Upper lobe of right lung (tissue), 1 donor: ENCODE data around the gene ALKBH7. TPM values are rescaled to one million over a fixed set of nuclear protein-coding genes. Genes with fewer than 3 reads are reported as not detected.

Experiments
- ATAC-seq: fragments of 200-7000 bp; cut with Tn5 transposase; one replicate; pipeline ENCODE4 v1.9.1; 2020; ENCODE audit warnings: mild to moderate bottlenecking, moderate library complexity
- DNase-seq: peaks from one replicate; pipeline ENCODE4 v3.0.0-alpha.2; 2020
- H3K27ac ChIP-seq: fragments of 200-600 bp; one replicate; pipeline ENCODE4 v1.8.0; 2022
- H3K27me3 ChIP-seq: fragments of 200-600 bp; one replicate; pipeline ENCODE4 v1.8.0; 2022; ENCODE audit warnings: mild to moderate bottlenecking
- H3K36me3 ChIP-seq: fragments of 200-600 bp; one replicate; pipeline ENCODE4 v1.8.0; 2022
- H3K4me1 ChIP-seq: fragments of 200-600 bp; one replicate; pipeline ENCODE4 v1.8.0; 2022
- H3K4me3 ChIP-seq: fragments of 200-600 bp; one replicate; pipeline ENCODE4 v1.8.0; 2022; ENCODE audit warnings: mild to moderate bottlenecking
- H3K9me3 ChIP-seq: fragments of 200-600 bp; one replicate; pipeline ENCODE4 v1.8.0; 2022
- CTCF ChIP-seq: fragments of 200-600 bp; IDR thresholded peaks from one replicate; pipeline ENCODE4 v1.8.0; 2022; ENCODE audit warnings: antibody characterized with exemption
- intact Hi-C: fragments of 100-400 bp; cut with DNase I; formaldehyde crosslinking; loops from one replicate; pipeline ENCODE4 v1.11.0; 2022
- total RNA-seq: library from RNA; stranded (reverse); fragmentation: NEBNext Ultra II Directional; extraction: Animal tissue kit (Norgen Biotek cat#: 25700); gene quantifications from one replicate; pipeline ENCODE4 v1.2.1, GENCODE V29; 2021
- donor health status: DM: no; HTN: yes; CAD: no; lungs with severe emphysema.

The ALKBH7 gene
- total RNA-seq, 1 donor from 2014 or later = 57.2 TPM

DNA sequence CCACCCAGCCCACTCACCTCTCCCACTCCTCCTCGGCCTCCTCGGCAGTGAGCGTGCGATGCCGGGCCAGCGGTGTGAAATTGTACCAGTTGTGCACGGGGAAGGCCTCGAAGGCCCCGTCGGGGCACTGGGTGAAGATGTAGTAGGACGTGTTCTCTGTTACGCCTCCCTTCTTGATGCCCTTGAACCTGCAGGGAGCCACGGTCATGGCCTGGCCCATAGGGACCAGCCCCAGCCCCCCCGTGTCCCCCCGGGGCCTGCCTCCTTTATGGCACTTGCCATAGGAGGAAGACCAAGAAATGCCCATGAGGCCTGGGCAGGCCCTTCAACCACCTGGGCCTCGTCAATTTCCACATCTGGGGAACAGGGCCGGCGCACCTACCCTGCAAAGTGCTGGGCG is 14.8 kb downstream of the ALKBH7 start:
- intact Hi-C loops = no loop called here
- H3K9me3 ChIP-seq = no peaks in the 10 kb centered on the region
- H3K4me3 ChIP-seq = no peak overlapping the region
- ATAC-seq (no peak), DNase-seq (no peak)
- H3K4me1 ChIP-seq = peaks cover 7% of the 10 kb centered on the region
- no peak for TF ChIP-seq CTCF
- H3K27ac ChIP-seq = no peak overlapping the region
- H3K27me3 ChIP-seq = no peaks in the 10 kb centered on the region
- peaks cover 86% of the 10 kb centered on the region for H3K36me3 ChIP-seq

GRCh38 chr19:6392221-6393073 is 19.9 kb downstream of the ALKBH7 start:
- peak overlapping the region; percentile 98 for H3K27ac ChIP-seq
- no peak for DNase-seq
- peak overlapping the region; percentile 92 for H3K4me3 ChIP-seq
- H3K36me3 ChIP-seq = peaks cover 36% of the 10 kb centered on the region
- H3K9me3 ChIP-seq = no peaks in the 10 kb centered on the region
- TF ChIP-seq CTCF = no peak
- peaks cover 10% of the 10 kb centered on the region for H3K4me1 ChIP-seq
- H3K27me3 ChIP-seq = no peaks in the 10 kb centered on the region
- intact Hi-C loops = no loop called here
- ATAC-seq = no peak

DNA sequence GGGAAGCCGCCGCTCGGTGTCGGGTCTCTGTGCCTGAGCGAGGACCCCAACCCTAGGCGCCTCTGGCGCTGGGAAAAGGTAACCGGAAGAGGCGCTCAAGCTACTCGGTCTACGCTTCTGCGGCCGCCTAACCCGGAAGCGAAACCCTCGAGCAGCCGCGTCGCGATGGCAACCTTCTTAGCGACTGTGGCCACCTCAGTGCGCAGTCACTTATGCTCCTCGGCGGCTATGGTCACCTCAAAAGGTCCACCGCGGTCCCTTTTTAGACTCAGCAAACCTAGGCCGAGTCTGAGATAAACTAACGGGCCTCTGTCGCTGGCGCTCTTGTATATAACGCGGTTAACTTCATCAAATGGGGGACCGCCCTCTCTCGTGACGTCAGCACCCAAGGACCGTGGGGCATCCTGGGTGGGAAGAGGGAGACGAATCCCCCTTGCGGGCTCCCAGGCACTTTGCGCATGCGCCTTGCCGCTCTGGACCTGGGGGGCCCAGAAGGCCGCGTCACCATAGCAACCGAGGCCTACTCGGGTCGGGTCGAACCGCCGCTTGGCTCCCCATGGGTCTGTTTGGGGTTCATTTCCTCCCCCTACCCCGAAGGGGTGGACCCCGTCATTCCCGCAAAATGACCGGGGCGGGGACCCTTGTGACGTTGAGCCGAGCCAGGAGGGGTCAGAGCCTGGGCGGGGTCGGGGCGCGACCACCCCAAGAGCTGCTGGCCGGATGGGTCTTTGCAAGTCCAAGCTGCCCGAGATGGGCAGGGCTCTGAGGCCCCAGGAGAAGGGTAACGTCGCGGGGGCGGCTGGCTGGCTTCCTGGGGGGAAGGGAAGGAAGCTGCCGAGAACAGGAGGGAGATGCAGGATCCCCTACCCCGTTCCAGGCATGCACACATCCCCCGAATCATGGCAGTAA is 20.7 kb downstream of the ALKBH7 start, which contains the start of gene GTF2F1:
Gene GTF2F1 (minus strand): TSS at position 91 of the 909 bp plus-strand sequence. CDS start 169 bp downstream, outside the sequence.
- DNase-seq = peak; percentile 96
- Histone ChIP-seq H3K9me3 (no peaks in the 10 kb centered on the region), H3K4me1 (peaks cover 10% of the 10 kb centered on the region), H3K27ac (peak within 1 kb of the TSS; percentile 98), H3K36me3 (peaks cover 32% of the 10 kb centered on the region), H3K4me3 (peak within 1 kb of the TSS; percentile 92), H3K27me3 (no peaks in the 10 kb centered on the region)
- TF ChIP-seq CTCF = peak; percentile 25
- ATAC-seq = peak; percentile 93
- intact Hi-C loops = no loop called here

DNA sequence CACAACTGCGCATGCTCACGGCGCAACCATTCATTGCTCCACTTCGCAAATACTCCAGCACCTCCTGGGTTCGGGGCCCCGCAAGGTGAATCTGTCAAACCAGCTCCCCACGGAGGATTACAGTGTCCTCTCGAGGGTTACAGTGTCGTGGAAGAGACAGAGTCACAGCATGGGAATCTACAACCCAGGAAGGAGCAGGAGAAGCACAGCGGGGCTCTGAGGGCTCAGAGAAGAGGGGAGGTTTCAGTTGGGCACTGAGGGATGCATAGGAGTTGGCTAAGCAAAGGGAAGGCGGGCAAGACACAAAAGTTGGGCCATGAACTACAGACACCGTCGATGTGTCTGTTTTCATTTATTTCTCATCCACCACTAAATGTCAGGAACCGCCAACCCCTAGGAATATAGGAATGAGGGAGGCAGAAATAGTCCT is 21.4 kb downstream of the ALKBH7 start:
- peaks cover 25% of the 10 kb centered on the region for H3K36me3 ChIP-seq
- peaks cover 10% of the 10 kb centered on the region for H3K4me1 ChIP-seq
- no peak for DNase-seq
- intact Hi-C loops = no loop called here
- peak overlapping the region; percentile 98 for H3K27ac ChIP-seq
- no peak for ATAC-seq
- peak overlapping the region; percentile 92 for H3K4me3 ChIP-seq
- no peak for TF ChIP-seq CTCF
- H3K9me3 ChIP-seq = no peaks in the 10 kb centered on the region
- H3K27me3 ChIP-seq = no peaks in the 10 kb centered on the region

- intact Hi-C loops = no loop called here
- Histone ChIP-seq H3K27me3 (no peaks in the 10 kb centered on the region), H3K4me1 (peaks cover 10% of the 10 kb centered on the region), H3K36me3 (peaks cover 17% of the 10 kb centered on the region), H3K9me3 (no peaks in the 10 kb centered on the region), H3K27ac (no peak overlapping the region), H3K4me3 (no peak overlapping the region)
- no peak for ATAC-seq
- no peak for TF ChIP-seq CTCF
- DNase-seq = no peak
Observed at GRCh38 chr19:6394831-6395230, 22.2 kb downstream of the ALKBH7 start.
